ENCODE data around the gene EFS.
"Not testable (repeated sequence)": the region's sequence is repeated elsewhere in the genome, so short reads cannot be mapped to it uniquely, and the experiment has no call there.

EFS gene

GRCh38 chr14:23398348-23398747, 33.4 kb upstream of the EFS start:
- DNase-seq = no peak

GRCh38 chr14:23396781-23397407, 31.9 kb upstream of the EFS start:
- no peak for DNase-seq

GRCh38 chr14:23396126-23396525, 31.2 kb upstream of the EFS start:
- no peak for DNase-seq

- no peak for DNase-seq
Observed at GRCh38 chr14:23392613-23393012, 27.6 kb upstream of the EFS start.

GRCh38 chr14:23389871-23390270, 24.9 kb upstream of the EFS start:
- DNase-seq = not testable (repeated sequence)

GRCh38 chr14:23389396-23389795, 24.4 kb upstream of the EFS start:
- DNase-seq = no peak

- no peak for DNase-seq
Observed at GRCh38 chr14:23388996-23389395, 24.0 kb upstream of the EFS start.

- DNase-seq = no peak
Observed at GRCh38 chr14:23387916-23388882, 23.2 kb upstream of the EFS start.

GRCh38 chr14:23386999-23387398, 22.0 kb upstream of the EFS start:
- DNase-seq = no peak

- not testable (repeated sequence) for DNase-seq
Observed at GRCh38 chr14:23386266-23386657, 21.3 kb upstream of the EFS start.

- DNase-seq = no peak
Observed at GRCh38 chr14:23385642-23386265, 20.8 kb upstream of the EFS start.

- no peak for DNase-seq
Observed at GRCh38 chr14:23385244-23385641, 20.3 kb upstream of the EFS start.

- DNase-seq = no peak
Observed at GRCh38 chr14:23384364-23385080, 19.6 kb upstream of the EFS start.

- DNase-seq = no peak
Observed at GRCh38 chr14:23382731-23383440, 17.9 kb upstream of the EFS start.

- no peak for DNase-seq
Observed at GRCh38 chr14:23382276-23382675, 17.3 kb upstream of the EFS start.

- DNase-seq = no peak
Observed at GRCh38 chr14:23381871-23382270, 16.9 kb upstream of the EFS start.

GRCh38 chr14:23380976-23381375, 16.0 kb upstream of the EFS start:
- DNase-seq = no peak

- no peak for DNase-seq
Observed at GRCh38 chr14:23380197-23380914, 15.4 kb upstream of the EFS start.

GRCh38 chr14:23379366-23380196, 14.6 kb upstream of the EFS start:
- DNase-seq = no peak

GRCh38 chr14:23378612-23379220, 13.7 kb upstream of the EFS start:
- DNase-seq = no peak
